Tibial nerve (tissue), 4 donors: ENCODE results near the gene SFMBT1.

Experiments
- CTCF ChIP-seq, 5 experiments: fragments of 200-600 bp in 3 of 5; fragments of 450-650 bp in 2 of 5; sonication (generic) in 3 of 5; IDR thresholded peaks; one replicate each; pipeline ENCODE4 v1.5.1; 2016 to 2019; ENCODE audit warnings: antibody characterized with exemption in 5 of 5, mild to moderate bottlenecking in 3 of 5, moderate library complexity in 2 of 5
- EP300 ChIP-seq, 2 donors: sonication (generic); formaldehyde crosslinking; IDR thresholded peaks; one replicate each; pipeline ENCODE4 v1.6.1; 2017; ENCODE audit warnings: antibody characterized with exemption in 2 of 2, mild to moderate bottlenecking in 1 of 2
- POLR2A ChIP-seq, 2 donors: fragments of 450-650 bp; IDR thresholded peaks; one replicate each; pipeline ENCODE4 v1.6.1; 2017; ENCODE audit warnings: antibody characterized with exemption in 2 of 2, mild to moderate bottlenecking in 2 of 2, moderate library complexity in 2 of 2

DNA sequence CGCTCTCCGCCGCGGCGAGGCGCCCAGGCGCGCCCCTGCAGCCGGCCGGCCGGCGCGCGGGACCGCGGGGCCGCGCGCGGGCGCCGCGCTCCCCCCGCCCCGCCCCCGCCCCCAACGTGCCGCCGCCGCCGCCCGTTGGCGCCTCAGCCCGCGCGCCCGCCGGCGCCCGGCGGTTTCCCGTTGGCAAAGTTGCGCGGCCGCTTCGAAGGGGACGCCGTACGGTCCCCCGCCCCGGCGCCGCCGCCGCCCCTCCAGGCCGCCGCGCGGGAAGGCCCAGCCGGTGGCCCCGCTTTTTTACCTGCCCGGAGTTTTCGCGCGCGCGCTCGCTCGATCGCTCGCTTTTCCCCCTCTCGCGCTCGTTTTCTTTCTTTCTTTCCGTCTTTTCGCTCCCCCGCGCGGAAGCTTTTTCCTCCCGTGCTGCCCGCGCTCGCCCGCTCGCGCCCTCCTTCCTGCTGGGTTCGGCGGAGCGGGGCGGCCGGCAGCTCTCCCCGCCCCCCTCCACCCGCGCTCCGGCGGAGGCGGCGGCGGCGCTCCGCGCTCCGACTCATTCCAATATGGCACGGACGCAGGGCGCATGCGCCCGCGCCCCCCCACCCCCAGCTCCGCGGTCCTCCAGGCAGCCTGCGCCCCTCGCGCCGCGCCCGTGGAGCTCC lies at the start of gene SFMBT1:
- TF ChIP-seq POLR2A (IDR thresholded peaks at IDR 0.05) (no peak), CTCF (IDR thresholded peaks at IDR 0.05) (no peak), EP300 (IDR thresholded peaks at IDR 0.05) (no peak)
